HEK293 (cell line): ENCODE results near the gene GTSE1.

ENCODE experiments used
- CTCF ChIA-PET: fragments of 350-600 bp; formaldehyde crosslinking; extraction: SDS; loops from one replicate; lab custom pipeline; 2021; ENCODE audit warnings: antibody characterized with exemption; lab: Yijun Ruan, JAX
- POLR2A ChIA-PET: fragments of 300-600 bp; formaldehyde crosslinking; extraction: SDS; loops from one replicate; lab custom pipeline; 2020; ENCODE audit warnings: antibody characterized with exemption, inconsistent platforms; lab: Yijun Ruan, JAX
- H3K27ac ChIP-seq: fragments of 200-500 bp; sonication (Bioruptor generic); 2 replicates; pipeline ENCODE4 v1.5.1; 2014; ENCODE audit warnings: low read depth, low read length, control low read depth, inconsistent platforms; ENCODE audit errors: extremely low read depth
- H3K36me3 ChIP-seq, 2 experiments: fragments of 200-500 bp in 1 of 2; sonication (Bioruptor generic) in 1 of 2; 1 replicate in 1 of 2; 2 replicates in 1 of 2; pipeline ENCODE4 v1.5.1; 2014 to 2017; ENCODE audit warnings: inconsistent platforms in 2 of 2, low read length in 2 of 2; ENCODE audit not compliant: control insufficient read depth in 2 of 2, insufficient read depth in 1 of 2
- H3K4me1 ChIP-seq: fragments of 200-500 bp; sonication (Bioruptor generic); 2 replicates; pipeline ENCODE4 v1.5.1; 2014; ENCODE audit warnings: mild to moderate bottlenecking, low read length, inconsistent platforms; ENCODE audit not compliant: control insufficient read depth, insufficient read depth
- H3K4me3 ChIP-seq: 2 replicates; pipeline ENCODE4 v1.5.1; 2011; ENCODE audit warnings: low read depth, mild to moderate bottlenecking, control low read depth, low read length, moderate library complexity
- H3K9me3 ChIP-seq: fragments of 200-500 bp; sonication (Bioruptor generic); 2 replicates; pipeline ENCODE4 v1.5.1; 2014; ENCODE audit warnings: low read depth, low read length, inconsistent platforms; ENCODE audit not compliant: control insufficient read depth, insufficient read depth
- AEBP2 ChIP-seq: fragments of 450-650 bp; formaldehyde crosslinking; IDR thresholded peaks from 2 replicates; pipeline ENCODE4 v1.5.1; 2016; ENCODE audit warnings: missing biosample characterization, missing genetic modification characterization, borderline replicate concordance
- HOXC10 ChIP-seq: sonication (generic); formaldehyde crosslinking; IDR thresholded peaks from 2 replicates; pipeline ENCODE4 v1.8.1; 2023; ENCODE audit warnings: mild to moderate bottlenecking, missing genetic modification reagents
- KLF17 ChIP-seq: fragments of 450-650 bp; formaldehyde crosslinking; IDR thresholded peaks from 2 replicates; pipeline ENCODE4 v1.5.1; 2016; ENCODE audit warnings: missing biosample characterization, missing genetic modification characterization
- SCRT1 ChIP-seq: fragments of 450-650 bp; formaldehyde crosslinking; IDR thresholded peaks from 2 replicates; pipeline ENCODE4 v1.5.1; 2016; ENCODE audit warnings: missing biosample characterization, missing genetic modification characterization, borderline replicate concordance
- SCRT2 ChIP-seq: fragments of 450-650 bp; formaldehyde crosslinking; IDR thresholded peaks from 2 replicates; pipeline ENCODE4 v1.5.1; 2016; ENCODE audit warnings: missing biosample characterization, missing genetic modification characterization
- ZBTB48 ChIP-seq: fragments of 450-650 bp; formaldehyde crosslinking; IDR thresholded peaks from 2 replicates; pipeline ENCODE4 v1.5.1; 2016; ENCODE audit warnings: missing biosample characterization, missing genetic modification characterization
- ZBTB6 ChIP-seq: fragments of 450-650 bp; formaldehyde crosslinking; IDR thresholded peaks from 2 replicates; pipeline ENCODE4 v1.5.1; 2017; ENCODE audit warnings: missing biosample characterization, missing genetic modification characterization
- ZNF10 ChIP-seq: fragments of 450-650 bp; formaldehyde crosslinking; IDR thresholded peaks from 2 replicates; pipeline ENCODE4 v1.5.1; 2017; ENCODE audit warnings: missing biosample characterization, missing genetic modification characterization
- ZNF114 ChIP-seq: fragments of 450-650 bp; formaldehyde crosslinking; IDR thresholded peaks from 2 replicates; pipeline ENCODE4 v1.5.0; 2017; ENCODE audit warnings: missing biosample characterization, missing genetic modification characterization
- ZNF121 ChIP-seq: fragments of 450-650 bp; formaldehyde crosslinking; IDR thresholded peaks from 2 replicates; pipeline ENCODE4 v1.5.1; 2016; ENCODE audit warnings: missing biosample characterization, missing genetic modification characterization
- ZNF133 ChIP-seq: fragments of 450-650 bp; formaldehyde crosslinking; IDR thresholded peaks from 2 replicates; pipeline ENCODE4 v1.5.1; 2016; ENCODE audit warnings: missing biosample characterization, missing genetic modification characterization
- ZNF2 ChIP-seq: fragments of 450-650 bp; formaldehyde crosslinking; IDR thresholded peaks from 2 replicates; pipeline ENCODE4 v1.5.1; 2016; ENCODE audit warnings: missing biosample characterization, missing genetic modification characterization
- ZNF366 ChIP-seq: fragments of 450-650 bp; formaldehyde crosslinking; conservative IDR thresholded peaks from 2 replicates; pipeline ENCODE4 v1.5.1; 2016; ENCODE audit warnings: missing biosample characterization, missing genetic modification characterization
- ZNF391 ChIP-seq: fragments of 450-650 bp; formaldehyde crosslinking; IDR thresholded peaks from 2 replicates; pipeline ENCODE4 v1.5.1; 2016; ENCODE audit warnings: low read depth, missing biosample characterization, missing genetic modification characterization, borderline replicate concordance
- ZNF514 ChIP-seq: fragments of 450-650 bp; formaldehyde crosslinking; IDR thresholded peaks from 2 replicates; pipeline ENCODE4 v1.5.1; 2016; ENCODE audit warnings: missing biosample characterization, missing genetic modification characterization
- ZNF544 ChIP-seq: fragments of 450-650 bp; formaldehyde crosslinking; IDR thresholded peaks from 2 replicates; pipeline ENCODE4 v1.5.0; 2017; ENCODE audit warnings: missing biosample characterization, missing genetic modification characterization
- ZNF548 ChIP-seq: fragments of 450-650 bp; formaldehyde crosslinking; IDR thresholded peaks from 2 replicates; pipeline ENCODE4 v1.5.1; 2016; ENCODE audit warnings: missing biosample characterization, missing genetic modification characterization
- ZNF561 ChIP-seq: fragments of 450-650 bp; IDR thresholded peaks from 2 replicates; pipeline ENCODE4 v1.5.1; 2018; ENCODE audit warnings: missing biosample characterization, missing genetic modification characterization, borderline replicate concordance
- ZNF600 ChIP-seq: fragments of 450-650 bp; formaldehyde crosslinking; IDR thresholded peaks from 2 replicates; pipeline ENCODE4 v1.5.1; 2016; ENCODE audit warnings: missing biosample characterization, missing genetic modification characterization
- ZNF610 ChIP-seq: fragments of 450-650 bp; formaldehyde crosslinking; IDR thresholded peaks from 2 replicates; pipeline ENCODE4 v1.5.1; 2016; ENCODE audit warnings: missing biosample characterization, missing genetic modification characterization, borderline replicate concordance
- ZNF654 ChIP-seq: fragments of 450-650 bp; formaldehyde crosslinking; IDR thresholded peaks from 2 replicates; pipeline ENCODE4 v1.5.1; 2016; ENCODE audit warnings: low read depth, missing biosample characterization, missing genetic modification characterization
- ZNF707 ChIP-seq: fragments of 450-650 bp; formaldehyde crosslinking; IDR thresholded peaks from 2 replicates; pipeline ENCODE4 v1.5.1; 2016; ENCODE audit warnings: missing biosample characterization, missing genetic modification characterization
- ZNF837 ChIP-seq: fragments of 450-650 bp; formaldehyde crosslinking; IDR thresholded peaks from 2 replicates; pipeline ENCODE4 v1.5.1; 2016; ENCODE audit warnings: missing biosample characterization, missing genetic modification characterization
- ZSCAN16 ChIP-seq: fragments of 450-650 bp; formaldehyde crosslinking; IDR thresholded peaks from 2 replicates; pipeline ENCODE4 v1.5.1; 2016; ENCODE audit warnings: missing biosample characterization, missing genetic modification characterization
- ZSCAN23 ChIP-seq: fragments of 450-650 bp; formaldehyde crosslinking; IDR thresholded peaks from 2 replicates; pipeline ENCODE4 v1.5.1; 2016; ENCODE audit warnings: missing biosample characterization, missing genetic modification characterization
- TF ChIP-seq, protein P1 (sequence below): fragments of 450-650 bp; formaldehyde crosslinking; IDR thresholded peaks from 2 replicates; pipeline ENCODE4 v1.5.1; 2017; ENCODE audit warnings: missing biosample characterization, missing genetic modification characterization

Gene GTSE1

GRCh38 chr22:46354176-46354992 lies 57.7 kb downstream of the GTSE1 start:
- peaks cover 7 to 99% of the 10 kb centered on the region in 2 experiments for H3K36me3 ChIP-seq
- H3K27ac ChIP-seq: no peak overlapping the region; the same call in 1 of the 2 replicates
- H3K9me3 ChIP-seq: no peaks in the 10 kb centered on the region
- ChIA-PET POLR2A (no interaction called here), CTCF (interaction anchor here (0.6 to 3.2 kb wide), 8 partner anchors 9 to 449 kb away, joined by 3 to 36 read pairs (median 3); no protein-coding TSS in a partner anchor)
- no peak overlapping the region for H3K4me3 ChIP-seq
- TF ChIP-seq ZSCAN16 (tag by site-specific recombination): no peak
- TF ChIP-seq SCRT1 (tag by site-specific recombination): 0 out of 2 replicates have a peak, but pooled peaks have one; percentile 26
- TF ChIP-seq ZNF133 (tag by site-specific recombination): no peak
- peaks cover 6% of the 10 kb centered on the region; the same call in 1 of the 2 replicates for H3K4me1 ChIP-seq

DNA sequence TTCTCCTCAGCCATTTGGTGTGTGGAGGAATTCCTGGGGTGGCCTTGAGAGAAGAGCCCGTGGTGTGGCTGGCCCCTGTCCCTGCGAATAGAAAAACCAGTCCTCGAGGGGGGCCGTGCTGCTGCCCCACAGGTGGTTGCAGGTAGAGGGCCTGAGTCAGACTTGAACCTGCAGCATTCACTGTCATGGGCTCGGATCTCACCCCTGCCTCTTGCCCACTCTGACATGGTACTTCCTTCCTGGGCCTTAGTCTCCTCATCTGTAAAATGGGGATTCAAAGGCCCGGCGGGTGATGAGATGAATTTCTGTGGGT lies 58.3 kb downstream of the GTSE1 start:
- POLR2A ChIA-PET: no interaction called here
- peaks cover 6% of the 10 kb centered on the region; the same call in 1 of the 2 replicates for H3K4me1 ChIP-seq
- no peak overlapping the region for H3K27ac ChIP-seq
- peaks cover 3 to 99% of the 10 kb centered on the region in 2 experiments; a peak in 2 of 3 replicates for H3K36me3 ChIP-seq
- no peaks in the 10 kb centered on the region for H3K9me3 ChIP-seq
- H3K4me3 ChIP-seq: no peak overlapping the region
- no peak for TF ChIP-seq ZSCAN23
- no peak for TF ChIP-seq ZNF561 (tag by site-specific recombination)
- TF ChIP-seq, protein P1, sequence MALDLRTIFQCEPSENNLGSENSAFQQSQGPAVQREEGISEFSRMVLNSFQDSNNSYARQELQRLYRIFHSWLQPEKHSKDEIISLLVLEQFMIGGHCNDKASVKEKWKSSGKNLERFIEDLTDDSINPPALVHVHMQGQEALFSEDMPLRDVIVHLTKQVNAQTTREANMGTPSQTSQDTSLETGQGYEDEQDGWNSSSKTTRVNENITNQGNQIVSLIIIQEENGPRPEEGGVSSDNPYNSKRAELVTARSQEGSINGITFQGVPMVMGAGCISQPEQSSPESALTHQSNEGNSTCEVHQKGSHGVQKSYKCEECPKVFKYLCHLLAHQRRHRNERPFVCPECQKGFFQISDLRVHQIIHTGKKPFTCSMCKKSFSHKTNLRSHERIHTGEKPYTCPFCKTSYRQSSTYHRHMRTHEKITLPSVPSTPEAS: no peak
- no peak for TF ChIP-seq ZNF548 (tag by site-specific recombination)
- TF ChIP-seq ZNF837 (tag by site-specific recombination): no peak
- no peak for TF ChIP-seq ZNF707 (tag by site-specific recombination)
- TF ChIP-seq ZNF654 (tag by site-specific recombination): no peak
- TF ChIP-seq ZBTB6 (tag by site-specific recombination): no peak
- TF ChIP-seq ZNF514 (tag by site-specific recombination): no peak
- no peak for TF ChIP-seq ZNF10 (tag by site-specific recombination)
- TF ChIP-seq SCRT2: no peak
- TF ChIP-seq ZNF366: no peak
- no peak for TF ChIP-seq ZNF114 (tag by site-specific recombination)
- CTCF ChIA-PET: interaction anchor here (0.6 to 3.2 kb wide), 9 partner anchors 13 to 449 kb away, joined by 3 to 36 read pairs (median 4); no protein-coding TSS in a partner anchor

- no peaks in the 10 kb centered on the region for H3K9me3 ChIP-seq
- H3K4me1 ChIP-seq: peaks cover 6% of the 10 kb centered on the region; the same call in 1 of the 2 replicates
- no peak overlapping the region for H3K4me3 ChIP-seq
- peaks cover 0 to 99% of the 10 kb centered on the region in 2 experiments; a peak in 2 of 3 replicates for H3K36me3 ChIP-seq
- POLR2A ChIA-PET: no interaction called here
- H3K27ac ChIP-seq: no peak overlapping the region
- CTCF ChIA-PET: interaction anchor here (0.7 to 3.2 kb wide), 8 partner anchors 12 to 298 kb away, joined by 3 to 36 read pairs (median 4); no protein-coding TSS in a partner anchor
- TF ChIP-seq HOXC10 (CRISPR knock-in tag) (no peak), ZNF121 (tag by site-specific recombination) (peak; percentile 68; the same call in 1 of the 2 replicates), ZNF600 (tag by site-specific recombination) (0 out of 2 replicates have a peak, but pooled peaks have one; percentile 41), ZNF391 (tag by site-specific recombination) (0 out of 2 replicates have a peak, but pooled peaks have one; percentile 28), ZBTB48 (tag by site-specific recombination) (peak; percentile 45; the same call in 1 of the 2 replicates), ZNF654 (tag by site-specific recombination) (peak; percentile 82), KLF17 (tag by site-specific recombination) (0 out of 2 replicates have a peak, but pooled peaks have one; percentile 35), AEBP2 (tag by site-specific recombination) (no peak), ZNF610 (no peak), ZNF2 (tag by site-specific recombination) (0 out of 2 replicates have a peak, but pooled peaks have one; percentile 39), ZNF544 (tag by site-specific recombination) (no peak)
Measured at GRCh38 chr22:46355369-46355995, 58.8 kb downstream of the GTSE1 start.
